GM12891 (cell line): Measurements from ENCODE around the gene KRT82.

Experiments used
- DNase-seq: peaks from one replicate; pipeline ENCODE4 v3.0.0; 2011; ENCODE audit warnings: low spot score; ENCODE audit not compliant: insufficient read length
- FAIRE-seq: peaks from 2 replicates; lab custom pipeline; 2011; peaks lifted over from hg19 to GRCh38; lab: Jason Lieb, UNC
- PAX5 ChIP-seq: IDR thresholded peaks from 2 replicates; pipeline ENCODE4 v1.6.1; 2011; ENCODE audit warnings: low read length, moderate library complexity, mild to moderate bottlenecking; ENCODE audit not compliant: insufficient read depth, severe bottlenecking
- POLR2A ChIP-seq: IDR thresholded peaks from 2 replicates; pipeline ENCODE4 v1.6.1; 2011; ENCODE audit warnings: low read depth, low read length, control low read depth
- POLR2AphosphoS5 ChIP-seq: IDR thresholded peaks from 2 replicates; pipeline ENCODE4 v1.6.1; 2011; ENCODE audit warnings: low read depth, low read length, control low read depth
- POU2F2 ChIP-seq: IDR thresholded peaks from 2 replicates; pipeline ENCODE4 v1.6.1; 2011; ENCODE audit warnings: low read depth, mild to moderate bottlenecking, control low read depth, low read length, moderate library complexity
- SPI1 ChIP-seq: IDR thresholded peaks from 2 replicates; pipeline ENCODE4 v1.6.1; 2011; ENCODE audit warnings: low read depth, low read length, control low read depth
- TAF1 ChIP-seq: IDR thresholded peaks from 2 replicates; pipeline ENCODE4 v1.6.1; 2011; ENCODE audit warnings: low read depth, low read length, control low read depth

The KRT82 gene

DNA sequence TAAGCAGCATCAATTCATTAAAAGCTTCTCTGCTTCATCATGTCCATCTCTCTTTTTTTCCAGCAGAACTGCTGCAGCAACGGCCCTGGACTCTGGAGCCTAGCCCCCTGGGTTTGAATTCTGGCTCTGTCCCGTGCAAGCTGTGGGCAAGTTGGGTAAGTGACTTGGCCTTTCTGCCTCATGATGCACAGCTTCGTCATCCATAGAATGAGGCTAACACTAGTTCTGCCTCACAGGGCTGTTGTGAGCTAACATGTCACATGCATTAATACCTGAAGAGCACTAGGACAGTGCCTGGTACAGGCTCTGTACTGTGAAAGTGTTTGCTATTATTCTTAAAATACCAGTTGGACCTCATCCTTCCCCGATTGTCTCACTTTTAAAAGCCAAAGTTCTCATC is 4.2 kb downstream of the KRT82 start:
- TF ChIP-seq PAX5 = no peak
- no peak for TF ChIP-seq SPI1
- TF ChIP-seq TAF1 = no peak
- TF ChIP-seq POU2F2 = no peak
- no peak for TF ChIP-seq POLR2A
- TF ChIP-seq POLR2AphosphoS5 = no peak
- FAIRE-seq (no peak), DNase-seq (no peak)

DNA sequence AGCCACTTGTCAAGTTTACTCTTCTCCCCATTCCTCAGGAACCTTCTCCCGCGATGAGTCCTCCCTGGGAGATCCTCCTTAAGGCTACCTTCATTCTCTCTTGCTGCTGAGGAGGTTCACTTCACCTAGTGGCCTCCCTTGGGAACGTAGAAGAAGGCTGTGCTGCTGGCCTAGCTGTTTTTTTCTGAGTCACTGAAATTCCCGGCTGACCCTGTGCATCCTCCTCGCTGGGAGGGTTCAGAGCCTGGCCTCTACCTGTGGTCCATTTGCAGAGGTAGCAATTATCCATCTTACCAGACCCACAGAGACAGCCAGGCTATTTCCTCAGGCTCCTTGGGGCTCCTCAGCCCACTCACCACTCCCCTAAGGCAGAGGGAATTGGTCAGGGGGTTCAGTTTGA is 4.6 kb downstream of the KRT82 start:
- no peak for DNase-seq
- TF ChIP-seq SPI1 (no peak), PAX5 (no peak), POLR2AphosphoS5 (no peak), TAF1 (no peak), POLR2A (no peak), POU2F2 (no peak)
- FAIRE-seq = no peak

DNA sequence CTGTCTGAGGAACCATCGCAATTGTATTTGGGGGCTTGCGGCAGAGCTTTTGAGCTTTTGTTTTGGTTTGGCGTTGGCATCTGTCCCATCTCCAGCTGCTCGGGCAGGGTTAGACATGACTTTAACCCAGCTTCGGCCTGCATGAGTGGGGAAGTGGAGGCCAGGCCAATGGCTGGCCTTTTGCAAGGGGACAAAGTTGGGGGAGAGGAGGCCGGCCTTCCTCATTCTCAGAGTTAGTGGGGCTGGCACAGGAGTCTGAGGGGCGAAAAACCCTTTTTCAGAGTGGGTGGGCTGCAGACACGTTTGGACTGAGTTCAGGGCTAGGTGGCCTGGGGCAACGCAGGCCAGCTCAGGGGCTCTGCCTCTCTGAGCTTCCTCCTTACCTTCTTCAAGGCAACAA is 5.2 kb downstream of the KRT82 start:
- FAIRE-seq (no peak), DNase-seq (no peak)
- no peak for TF ChIP-seq PAX5
- no peak for TF ChIP-seq POU2F2
- TF ChIP-seq SPI1 = no peak
- TF ChIP-seq POLR2AphosphoS5 = no peak
- TF ChIP-seq POLR2A = no peak
- no peak for TF ChIP-seq TAF1

DNA sequence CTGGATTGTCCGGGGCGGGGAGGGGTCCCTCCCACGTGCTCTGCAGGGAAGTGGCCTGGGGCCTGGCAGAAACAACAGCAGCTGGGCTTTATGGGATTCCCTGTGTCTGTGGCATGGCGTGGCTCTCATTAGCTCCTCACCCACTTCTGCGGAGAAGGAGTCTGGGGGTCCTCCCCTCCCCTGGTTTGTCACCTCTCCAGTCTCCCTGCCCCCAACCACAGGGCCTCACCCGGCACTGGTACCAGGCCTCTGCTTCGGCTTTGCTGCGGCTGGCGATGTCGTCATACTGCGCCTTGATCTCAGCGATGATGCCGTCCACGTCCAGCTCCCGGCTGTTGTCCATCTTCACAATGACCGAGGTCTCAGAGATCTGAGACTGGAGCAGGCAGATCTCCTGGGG is 6.4 kb downstream of the KRT82 start:
- TF ChIP-seq SPI1 (no peak), TAF1 (no peak), POU2F2 (no peak), POLR2A (no peak), POLR2AphosphoS5 (no peak), PAX5 (no peak)
- no peak for DNase-seq
- FAIRE-seq = no peak

DNA sequence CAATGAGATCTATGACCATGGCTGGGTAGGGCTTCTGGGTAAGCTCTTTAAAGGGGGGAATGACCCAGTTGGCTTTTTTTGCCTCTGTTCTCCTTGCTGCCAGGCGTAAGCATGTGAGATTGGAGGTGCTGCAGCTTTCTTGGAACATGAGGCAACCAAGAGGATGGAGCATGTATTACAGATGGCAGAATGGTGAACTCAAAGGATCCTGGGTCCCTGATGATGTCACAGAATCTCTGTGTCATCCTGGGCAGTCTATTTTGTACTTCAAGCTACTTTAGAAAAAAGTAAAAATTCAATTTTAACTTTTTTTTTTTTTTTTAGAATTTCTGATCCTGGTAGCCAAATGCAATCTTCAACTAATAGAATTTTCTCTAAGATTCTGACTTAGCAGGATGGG is 8.0 kb downstream of the KRT82 start:
- no peak for TF ChIP-seq TAF1
- no peak for TF ChIP-seq PAX5
- no peak for TF ChIP-seq POLR2AphosphoS5
- FAIRE-seq (no peak), DNase-seq (no peak)

DNA sequence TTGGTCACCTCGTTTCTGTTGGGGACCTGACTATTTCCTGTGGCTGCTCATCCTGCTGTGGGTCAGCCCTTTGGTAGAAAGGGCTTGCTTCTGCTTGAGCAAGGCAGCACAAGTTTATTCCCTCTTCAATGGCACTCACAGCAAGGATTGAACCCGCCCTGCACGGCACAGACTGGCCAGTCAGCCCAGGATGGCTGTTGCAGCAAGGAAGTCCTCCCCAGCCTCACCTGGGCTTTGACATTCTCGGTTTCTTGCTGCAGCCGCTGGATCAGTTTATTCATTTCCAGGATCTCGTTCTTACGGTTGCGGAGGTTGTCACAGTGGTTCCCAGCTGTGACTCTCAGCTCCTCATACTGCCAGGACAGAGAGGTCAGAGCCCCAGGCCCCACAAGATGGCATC is 9.5 kb downstream of the KRT82 start:
- TF ChIP-seq POLR2AphosphoS5 (no peak), PAX5 (no peak), POU2F2 (no peak), TAF1 (no peak), SPI1 (no peak), POLR2A (no peak)
- DNase-seq (no peak), FAIRE-seq (no peak)

DNA sequence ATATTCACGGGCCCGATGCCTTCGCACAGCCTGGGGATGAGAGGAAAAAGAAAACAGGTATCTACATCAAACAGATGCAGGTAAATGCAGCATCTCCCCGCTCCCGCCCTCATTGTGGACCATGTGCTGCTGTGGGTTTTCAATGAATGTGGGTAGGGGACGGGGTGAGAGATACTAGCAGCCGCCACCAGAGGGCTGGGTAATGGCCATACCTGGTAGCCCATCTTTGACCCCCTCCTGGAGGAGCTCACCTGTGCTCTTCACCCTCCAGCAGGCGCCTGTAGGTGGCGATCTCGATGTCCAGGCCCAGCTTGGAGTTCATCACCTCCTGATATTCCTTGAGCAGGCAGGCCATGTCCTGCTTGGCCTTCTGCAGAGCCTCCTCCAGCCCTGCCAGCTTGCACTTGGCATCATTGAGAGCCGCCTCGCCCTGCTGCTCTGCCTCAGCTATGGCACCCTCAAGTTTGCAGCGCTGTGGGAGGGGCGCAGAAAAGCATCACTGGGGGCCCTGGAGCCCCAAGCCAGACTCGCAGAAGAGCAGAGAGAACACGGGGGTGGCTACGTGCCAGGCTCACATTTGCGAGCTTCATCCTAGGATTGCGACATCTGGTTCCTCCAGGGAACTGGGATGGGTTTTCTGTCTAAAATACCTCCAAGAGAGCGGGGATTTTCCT is 10.2 kb downstream of the KRT82 start:
- TF ChIP-seq POU2F2 = no peak
- no peak for TF ChIP-seq POLR2AphosphoS5
- TF ChIP-seq SPI1 = no peak
- TF ChIP-seq TAF1 = no peak
- TF ChIP-seq PAX5 = no peak
- no peak for TF ChIP-seq POLR2A
- no peak for DNase-seq
- FAIRE-seq = no peak

DNA sequence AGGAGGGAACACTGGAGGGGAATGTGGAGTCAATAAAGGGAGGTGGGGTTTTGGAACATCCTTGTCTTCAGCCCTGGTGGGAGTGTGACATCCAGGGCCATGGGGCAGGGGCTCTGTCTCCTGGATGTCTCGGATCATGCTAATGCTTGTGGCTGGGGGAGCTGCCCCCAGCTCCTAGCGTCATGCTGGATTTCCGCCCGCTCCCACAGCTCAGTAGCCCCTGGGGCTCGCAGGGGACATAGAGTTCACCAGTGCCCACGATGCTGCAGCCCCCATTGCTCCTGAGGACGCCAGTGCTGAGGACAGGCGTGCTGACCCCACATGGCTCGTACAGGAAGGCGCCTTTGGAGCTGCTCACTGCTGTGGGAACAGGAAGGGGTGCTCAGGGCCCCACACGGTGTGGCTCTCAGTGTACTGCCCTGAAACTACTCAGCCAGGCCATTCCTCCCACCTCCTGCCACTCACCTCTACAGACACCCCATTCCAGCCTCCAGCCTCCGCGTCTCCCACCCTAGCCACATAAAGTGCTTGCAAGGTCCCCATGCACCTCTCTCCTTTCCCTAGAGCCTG is 11.2 kb downstream of the KRT82 start:
- TF ChIP-seq POU2F2 (no peak), POLR2A (no peak), TAF1 (no peak), POLR2AphosphoS5 (no peak), PAX5 (no peak), SPI1 (no peak)
- no peak for DNase-seq
- FAIRE-seq = no peak

DNA sequence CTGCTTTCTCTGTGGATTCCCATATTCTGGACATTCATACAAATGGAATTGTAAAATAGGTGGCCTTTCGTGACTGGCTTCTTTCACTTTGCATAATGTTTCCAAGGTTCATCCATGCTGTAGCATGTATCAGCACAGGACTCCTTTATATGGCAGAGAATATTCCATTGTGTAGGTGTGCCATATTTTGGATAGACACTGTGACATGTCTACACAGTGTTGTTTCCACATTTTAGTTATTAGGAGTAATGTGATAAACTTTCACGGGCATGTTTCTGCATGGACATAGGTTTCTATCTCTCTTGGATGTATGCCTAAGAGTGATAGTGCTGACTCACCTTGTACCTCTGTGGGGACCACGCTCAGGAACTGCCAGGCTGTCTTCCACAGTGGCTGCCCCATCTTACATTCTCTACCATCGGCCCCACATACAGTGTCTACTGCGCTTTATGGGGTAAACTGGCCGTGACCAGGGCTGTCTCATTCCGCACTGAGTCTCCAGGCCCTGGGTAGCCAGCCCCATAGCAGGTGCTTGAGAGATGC is 13.6 kb downstream of the KRT82 start:
- FAIRE-seq = no peak
- DNase-seq = no peak
- TF ChIP-seq TAF1 = no peak
- TF ChIP-seq SPI1 = no peak
- no peak for TF ChIP-seq POLR2A
- TF ChIP-seq POLR2AphosphoS5 = no peak
- TF ChIP-seq PAX5 = no peak
- TF ChIP-seq POU2F2 = no peak

DNA sequence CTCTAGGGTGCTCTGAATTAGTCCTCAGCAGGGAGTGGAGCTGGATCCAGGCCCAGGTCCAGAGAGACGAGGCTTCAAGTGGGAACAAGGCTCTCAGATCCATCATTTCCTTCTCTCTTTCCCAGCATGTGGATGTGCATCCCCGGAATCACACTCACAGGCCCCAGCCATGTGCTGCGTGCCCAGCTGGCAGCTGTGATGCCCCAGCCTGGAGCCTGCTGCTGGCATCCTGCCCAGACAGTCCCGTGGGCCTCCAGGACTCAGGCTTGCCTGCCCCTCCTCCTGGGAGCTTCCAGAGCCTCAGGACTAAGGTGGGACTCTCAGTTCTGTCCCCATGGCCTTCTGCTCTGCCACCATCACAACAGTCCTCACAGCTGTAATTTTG is 14.5 kb downstream of the KRT82 start:
- TF ChIP-seq POU2F2 = no peak
- no peak for TF ChIP-seq POLR2AphosphoS5
- TF ChIP-seq POLR2A = no peak
- no peak for TF ChIP-seq SPI1
- TF ChIP-seq TAF1 = no peak
- TF ChIP-seq PAX5 = no peak
- FAIRE-seq (no peak), DNase-seq (no peak)
